IMR-90 (cell line): Measurements from ENCODE around the gene NHSL1. TPM values are rescaled to one million over a fixed set of nuclear protein-coding genes. Genes with fewer than 3 reads are reported as not detected.
"Not testable (repeated sequence)": the region's sequence is repeated elsewhere in the genome, so short reads cannot be mapped to it uniquely, and the experiment has no call there.

Experiments used
- ATAC-seq: fragments of 200-7000 bp; cut with Tn5 transposase; 2 replicates; pipeline ENCODE4 v1.9.1; 2020; ENCODE audit warnings: low read depth, mild to moderate bottlenecking, moderate library complexity
- BruUV-seq: library from RNA; stranded (reverse); fragments of 400-500 nt; replicated peaks from 2 replicates; lab custom pipeline; 2021; lab: Mats Ljungman, UMichigan
- CTCF ChIA-PET: fragments of 300-600 bp; formaldehyde crosslinking; extraction: SDS; loops from one replicate; lab custom pipeline; 2021; ENCODE audit warnings: antibody characterized with exemption; lab: Yijun Ruan, JAX
- POLR2A ChIA-PET: fragments of 300-600 bp; sonication (Branson Sonifier 250); formaldehyde crosslinking; loops from one replicate; lab custom pipeline; 2022; ENCODE audit warnings: antibody characterized with exemption; ENCODE audit not compliant: unreplicated experiment; lab: Charles Lee
- DNase-seq: peaks from one replicate; pipeline ENCODE4 v3.0.0; 2013
- H2AFZ ChIP-seq: replicated peaks from 2 replicates; pipeline ENCODE3; 2013; ENCODE audit warnings: low read length, mild to moderate bottlenecking; ENCODE audit not compliant: poor library complexity
- H2AK5ac ChIP-seq: 2 replicates; pipeline ENCODE4 v1.6.1; 2013; ENCODE audit warnings: low read depth, low read length, inconsistent platforms
- H2AK9ac ChIP-seq: replicated peaks from 2 replicates; pipeline ENCODE3; 2013; ENCODE audit warnings: mild to moderate bottlenecking, low read depth, low read length, moderate library complexity; ENCODE audit not compliant: poor library complexity
- H2BK120ac ChIP-seq: 2 replicates; pipeline ENCODE4 v1.6.1; 2013; ENCODE audit warnings: low read depth, low read length, inconsistent platforms
- H2BK15ac ChIP-seq: 3 replicates; pipeline ENCODE4 v1.6.1; 2013; ENCODE audit warnings: low read depth, low read length, inconsistent platforms
- H2BK20ac ChIP-seq: 2 replicates; pipeline ENCODE4 v1.6.1; 2013; ENCODE audit warnings: low read depth, mild to moderate bottlenecking, inconsistent platforms, low read length, moderate library complexity
- H2BK5ac ChIP-seq: 2 replicates; pipeline ENCODE4 v1.6.1; 2013; ENCODE audit warnings: mild to moderate bottlenecking, low read depth, low read length, inconsistent platforms; ENCODE audit not compliant: poor library complexity, severe bottlenecking
- H3K14ac ChIP-seq: replicated peaks from 2 replicates; pipeline ENCODE4 v1.6.1; 2013; ENCODE audit warnings: low read depth, low read length, inconsistent platforms
- H3K18ac ChIP-seq: 2 replicates; pipeline ENCODE4 v1.6.1; 2013; ENCODE audit warnings: low read depth, low read length, control low read depth
- H3K23ac ChIP-seq: 2 replicates; pipeline ENCODE4 v1.6.1; 2013; ENCODE audit warnings: low read depth, low read length, inconsistent platforms
- H3K27ac ChIP-seq: 2 replicates; pipeline ENCODE4 v1.5.1; 2013; ENCODE audit warnings: mild to moderate bottlenecking, control low read depth, low read length; ENCODE audit not compliant: insufficient read depth
- H3K27me3 ChIP-seq: 2 replicates; pipeline ENCODE4 v1.6.1; 2013; ENCODE audit warnings: low read length; ENCODE audit not compliant: control insufficient read depth, insufficient read depth
- H3K36me3 ChIP-seq: 2 replicates; pipeline ENCODE4 v1.6.1; 2013; ENCODE audit warnings: low read length, mixed read lengths; ENCODE audit not compliant: control insufficient read depth, insufficient read depth
- H3K4ac ChIP-seq: 2 replicates; pipeline ENCODE4 v1.6.1; 2013; ENCODE audit warnings: low read depth, low read length, inconsistent platforms
- H3K4me1 ChIP-seq: 2 replicates; pipeline ENCODE4 v1.6.1; 2013; ENCODE audit warnings: low read length, mixed read lengths; ENCODE audit not compliant: control insufficient read depth, insufficient read depth
- H3K4me2 ChIP-seq: 2 replicates; pipeline ENCODE4 v1.6.1; 2013; ENCODE audit warnings: low read depth, mild to moderate bottlenecking, control low read depth, low read length, moderate library complexity
- H3K4me3 ChIP-seq: 2 replicates; pipeline ENCODE4 v1.5.1; 2013; ENCODE audit warnings: low read depth, mild to moderate bottlenecking, control low read depth, low read length, moderate library complexity; ENCODE audit not compliant: insufficient read depth
- H3K56ac ChIP-seq: 2 replicates; pipeline ENCODE4 v1.6.1; 2013; ENCODE audit warnings: low read length, inconsistent platforms; ENCODE audit not compliant: insufficient read depth; ENCODE audit errors: extremely low read depth
- H3K79me1 ChIP-seq, 2 experiments: 2 replicates each; pipeline ENCODE4 v1.6.1; 2013; ENCODE audit warnings: low read length in 2 of 2, inconsistent platforms in 1 of 2, low read depth in 1 of 2
- H3K9ac ChIP-seq: 2 replicates; pipeline ENCODE4 v1.6.1; 2013; ENCODE audit warnings: low read depth, low read length, control low read depth
- H3K9me1 ChIP-seq: 2 replicates; pipeline ENCODE4 v1.6.1; 2013; ENCODE audit warnings: low read length, inconsistent platforms; ENCODE audit not compliant: insufficient read depth
- H3K9me3 ChIP-seq: 2 replicates; pipeline ENCODE4 v1.6.1; 2013; ENCODE audit warnings: low read length; ENCODE audit not compliant: control insufficient read depth, insufficient read depth
- H4K20me1 ChIP-seq: 2 replicates; pipeline ENCODE4 v1.6.1; 2013; ENCODE audit warnings: low read length, inconsistent platforms; ENCODE audit not compliant: insufficient read depth
- H4K5ac ChIP-seq: 2 replicates; pipeline ENCODE4 v1.6.1; 2013; ENCODE audit warnings: mild to moderate bottlenecking, low read depth, low read length, control low read depth
- H4K8ac ChIP-seq, 2 experiments: 2 replicates each; pipeline ENCODE4 v1.6.1; 2013; ENCODE audit warnings: low read depth in 2 of 2, low read length in 2 of 2, control low read depth in 1 of 2, inconsistent platforms in 1 of 2
- H4K91ac ChIP-seq: 2 replicates; pipeline ENCODE4 v1.6.1; 2013; ENCODE audit warnings: low read depth, low read length, inconsistent platforms; ENCODE audit not compliant: insufficient read depth
- WGBS, 2 experiments: methylation state at CpG; one replicate each; pipeline versions ENCODE4 v1.1.5 to v1.1.7; 2013; ENCODE audit warnings: missing lambda C conversion rate in 2 of 2; ENCODE audit not compliant: insufficient read length in 1 of 2; ENCODE audit errors: extremely low coverage in 2 of 2; 5-methylcytosine and 5-hydroxymethylcytosine counted together
- dilution Hi-C: fragments of 300-500 bp; cut with HindIII; formaldehyde crosslinking; loops from one replicate; pipeline ENCODE4 v1.14.3; 2018; ENCODE audit warnings: low sequenced_read_pairs; ENCODE audit not compliant: unreplicated experiment
- in situ Hi-C: fragments of 300-500 bp; cut with MboI; formaldehyde crosslinking; loops from 3 replicates; pipeline ENCODE4 v1.14.3; 2019; ENCODE audit warnings: low sequenced_read_pairs, inconsistent platforms, mixed read lengths
- intact Hi-C: fragments of 100-400 bp; cut with micrococcal nuclease; formaldehyde crosslinking; loops from 2 replicates; pipeline ENCODE4 v1.10.0; 2022
- polyA plus RNA-seq, 3 experiments: library from polyadenylated mRNA; depleted of rRNA; stranded (reverse); fragments of >200 nt; gene quantifications; 2 replicates each; pipeline ENCODE4 v1.2.3, GENCODE V29; 2012; ENCODE audit warnings: low replicate concordance in 1 of 3
- total RNA-seq: library from RNA; depleted of rRNA; stranded (reverse); fragments of >200 nt; gene quantifications from 2 replicates; pipeline ENCODE4 v1.2.3, GENCODE V29; 2012

NHSL1 gene
- total and polyA plus RNA-seq, 2 of the 4 experiments (the other 2 are of a cell fraction) = 5.6 to 7.2 TPM

DNA sequence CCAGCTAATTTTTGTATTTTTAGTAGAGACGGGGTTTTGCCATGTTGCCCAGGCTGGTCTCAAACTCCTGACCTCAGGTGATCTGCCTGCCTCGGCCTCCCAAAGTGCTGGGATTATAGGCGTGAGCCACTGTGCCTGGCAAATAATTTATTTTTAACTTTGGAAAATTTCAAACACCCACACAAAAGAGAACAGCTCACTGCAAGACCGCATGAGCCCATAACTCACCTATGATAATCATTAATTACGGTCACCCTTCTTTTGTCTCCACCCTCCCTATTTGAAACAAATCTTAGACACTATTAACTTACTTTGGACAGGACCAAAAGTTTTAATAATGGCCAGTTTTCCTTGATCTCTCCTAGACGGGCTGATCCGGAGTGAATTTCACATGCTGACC is 74.0 kb downstream of the NHSL1 start:
- in situ Hi-C loops, H4K8ac ChIP-seq, H4K20me1 ChIP-seq, ATAC-seq, H3K4ac ChIP-seq, H4K91ac ChIP-seq, H3K18ac ChIP-seq, H3K4me2 ChIP-seq, H4K5ac ChIP-seq, H3K56ac ChIP-seq, H3K4me1 ChIP-seq, DNase-seq, H2BK5ac ChIP-seq, POLR2A ChIA-PET, H3K23ac ChIP-seq, H3K14ac ChIP-seq, H2AK9ac ChIP-seq, H3K9me3 ChIP-seq, H3K4me3 ChIP-seq, H3K79me1 ChIP-seq, H2AK5ac ChIP-seq, H3K9me1 ChIP-seq, dilution Hi-C loops, H2BK20ac ChIP-seq, H2BK120ac ChIP-seq, H3K27ac ChIP-seq, BruUV-seq, H2BK15ac ChIP-seq, H3K27me3 ChIP-seq, H2AFZ ChIP-seq, H3K9ac ChIP-seq: not testable (repeated sequence)
- H3K36me3 ChIP-seq = peaks cover 10% of the 10 kb centered on the region
- intact Hi-C loops = loop anchor here (10.0 kb wide), 1 partner anchor 270 kb away; no protein-coding TSS in a partner anchor
- CTCF ChIA-PET = interaction anchor here (2.2 kb wide), 1 partner anchor 163 kb away, joined by 6 read pairs; no protein-coding TSS in a partner anchor
- no CpG with 5 or more reads among the region's 7 CpGs for WGBS, 2 experiments
